ENCODE measurements around the gene ZNF536.

ZNF536 gene

GRCh38 chr19:30580673-30581072 is 208.5 kb downstream of the ZNF536 start:
- no peak for DNase-seq

GRCh38 chr19:30584090-30584489 is 211.9 kb downstream of the ZNF536 start:
- no peak for DNase-seq

GRCh38 chr19:30587869-30588268 is 215.7 kb downstream of the ZNF536 start:
- no peak for DNase-seq

- no peak for DNase-seq
These were observed 218.5 kb downstream of the ZNF536 start for GRCh38 chr19:30590596-30591229.

- DNase-seq = no peak
These were observed 221.2 kb downstream of the ZNF536 start for GRCh38 chr19:30593356-30593755.

GRCh38 chr19:30593975-30594745 is 222.0 kb downstream of the ZNF536 start:
- no peak for DNase-seq

- DNase-seq = no peak
These were observed 224.1 kb downstream of the ZNF536 start for GRCh38 chr19:30596268-30596667.

GRCh38 chr19:30596813-30597399 is 224.7 kb downstream of the ZNF536 start:
- DNase-seq = no peak

- no peak for DNase-seq
These were observed 226.5 kb downstream of the ZNF536 start for GRCh38 chr19:30598688-30599087.

GRCh38 chr19:30602661-30603350 is 230.6 kb downstream of the ZNF536 start:
- DNase-seq = no peak

GRCh38 chr19:30604657-30605056 is 232.5 kb downstream of the ZNF536 start:
- no peak for DNase-seq

GRCh38 chr19:30605333-30605732 is 233.1 kb downstream of the ZNF536 start:
- DNase-seq = no peak

GRCh38 chr19:30606114-30607050 is 234.2 kb downstream of the ZNF536 start:
- DNase-seq = no peak

All from activated naive CD4-positive, alpha-beta T cell treated with anti-CD3 and anti-CD28 coated beads, Interleukin-2, amount 50 U/mL, for 16 hours (primary cell).